K562 (cell line): ENCODE results near the gene KLHL14. TPM values are rescaled to one million over a fixed set of nuclear protein-coding genes. Genes with fewer than 3 reads are reported as not detected.

Experiments
- ATAC-seq: fragments of 200-7000 bp; cut with Tn5 transposase; 3 replicates; pipeline ENCODE4 v1.9.1; 2020; ENCODE audit warnings: moderate library complexity
- BruUV-seq: library from RNA; stranded (reverse); fragments of 400-500 nt; replicated peaks from 2 replicates; lab custom pipeline; 2021; lab: Mats Ljungman, UMichigan
- CTCF ChIA-PET: fragments of 300-600 bp; formaldehyde crosslinking; extraction: SDS; loops from one replicate; lab custom pipeline; 2021; ENCODE audit warnings: low intra/inter-chr PET ratio; lab: Yijun Ruan, JAX
- POLR2A ChIA-PET: fragments of 300-600, 350-650 bp; sonication (Branson Sonifier 250); formaldehyde crosslinking; extraction: SDS; loops from one replicate; lab custom pipeline; 2021; ENCODE audit warnings: antibody characterized with exemption, inconsistent platforms; lab: Yijun Ruan, JAX
- DNase-seq, 4 experiments: peaks; one replicate each; pipeline versions ENCODE4 v3.0.0 to v3.0.0-alpha.2; 2011 to 2018; ENCODE audit warnings: low spot score in 3 of 4, mixed read lengths in 3 of 4; ENCODE audit errors: extremely low read depth in 1 of 4
- FAIRE-seq: peaks from 2 replicates; lab custom pipeline; 2011; peaks lifted over from hg19 to GRCh38; lab: Jason Lieb, UNC
- H2AFZ ChIP-seq: 2 replicates; pipeline ENCODE4 v1.6.0; 2011; ENCODE audit warnings: low read depth, low read length, control low read depth, inconsistent platforms
- H3K27ac ChIP-seq: fragments of 200-600 bp; 3 replicates; pipeline ENCODE4 v1.8.0; 2011; ENCODE audit warnings: low read depth, mild to moderate bottlenecking, control low read depth, inconsistent platforms, low read length, moderate library complexity, mixed read lengths; ENCODE audit errors: extremely low read depth
- H3K27me3 ChIP-seq, 2 experiments: fragments of 300-600 bp in 1 of 2; 2 replicates in 1 of 2; 3 replicates in 1 of 2; pipeline versions ENCODE4 v1.6.0 to v1.8.0; 2011; ENCODE audit warnings: inconsistent platforms in 2 of 2, low read length in 2 of 2, mild to moderate bottlenecking in 1 of 2, mixed read lengths in 1 of 2, moderate library complexity in 1 of 2; ENCODE audit not compliant: control insufficient read depth in 2 of 2, insufficient read depth in 2 of 2
- H3K36me3 ChIP-seq: fragments of 300-600 bp; 3 replicates; pipeline ENCODE4 v1.8.0; 2011; ENCODE audit warnings: mild to moderate bottlenecking, low read length, inconsistent platforms; ENCODE audit not compliant: control insufficient read depth, insufficient read depth
- H3K4me1 ChIP-seq, 2 experiments: fragments of 200-600 bp in 1 of 2; replicated peaks in 1 of 2; 2 replicates in 1 of 2; 3 replicates in 1 of 2; pipeline versions ENCODE4 v1.5.1 to v1.8.0; 2011; ENCODE audit warnings: inconsistent platforms in 2 of 2, low read length in 2 of 2, mild to moderate bottlenecking in 1 of 2, mixed read lengths in 1 of 2, moderate library complexity in 1 of 2; ENCODE audit not compliant: control insufficient read depth in 2 of 2, insufficient read depth in 2 of 2
- H3K4me2 ChIP-seq: 2 replicates; pipeline ENCODE4 v1.6.1; 2011; ENCODE audit warnings: low read length, control low read depth, inconsistent platforms, mixed read lengths; ENCODE audit not compliant: insufficient read depth
- H3K4me3 ChIP-seq: fragments of 200-600 bp; sonication (generic), shearing (Covaris generic); 2 replicates; pipeline ENCODE4 v1.5.1; 2016; ENCODE audit warnings: control low read depth, inconsistent platforms
- H3K79me2 ChIP-seq: fragments of 200-600 bp; 3 replicates; pipeline ENCODE4 v1.8.0; 2011; ENCODE audit warnings: low read length, inconsistent platforms; ENCODE audit not compliant: control insufficient read depth, insufficient read depth
- H3K9ac ChIP-seq, 2 experiments: 2 replicates each; pipeline versions ENCODE4 v1.6.0 to v1.6.1; 2011; ENCODE audit warnings: low read depth in 2 of 2, low read length in 2 of 2, control low read depth in 1 of 2, inconsistent platforms in 1 of 2, mild to moderate bottlenecking in 1 of 2, mixed read lengths in 1 of 2; ENCODE audit not compliant: insufficient read depth in 1 of 2
- H3K9me1 ChIP-seq: one replicate; pipeline ENCODE4 v1.6.0; 2011; ENCODE audit warnings: inconsistent platforms, mild to moderate bottlenecking, low read length, moderate library complexity; ENCODE audit not compliant: control insufficient read depth, insufficient read depth
- H3K9me3 ChIP-seq: replicated peaks from 2 replicates; pipeline ENCODE4 v1.5.1; 2011; ENCODE audit warnings: low read depth, low read length, inconsistent platforms; ENCODE audit not compliant: control insufficient read depth, insufficient read depth
- H4K20me1 ChIP-seq: replicated peaks from 2 replicates; pipeline ENCODE4 v1.6.1; 2011; ENCODE audit warnings: low read length, inconsistent platforms, mixed read lengths; ENCODE audit not compliant: control insufficient read depth, insufficient read depth
- CTCF ChIP-seq, 3 experiments: IDR thresholded peaks in 2 of 3; conservative IDR thresholded peaks in 1 of 3; 2 replicates each; pipeline ENCODE4 v1.5.1; 2011 to 2012; ENCODE audit warnings: low read length in 3 of 3, mild to moderate bottlenecking in 3 of 3, control low read depth in 2 of 3, improper control_type of control experiment in 1 of 3, inconsistent platforms in 1 of 3, low read depth in 1 of 3, mixed read lengths in 1 of 3, moderate library complexity in 1 of 3; ENCODE audit not compliant: insufficient read depth in 2 of 3
- FOS ChIP-seq: IDR thresholded peaks from 3 replicates; pipeline ENCODE4 v1.6.1; 2011; ENCODE audit not compliant: insufficient read length; ENCODE audit errors: extremely low read depth
- FOXJ3 ChIP-seq: sonication (generic); formaldehyde crosslinking; IDR thresholded peaks from 2 replicates; pipeline ENCODE4 v1.4.0; 2020; ENCODE audit warnings: mild to moderate bottlenecking, missing genetic modification reagents
- HDAC3 ChIP-seq: fragments of 450-650 bp; IDR thresholded peaks from 2 replicates; pipeline ENCODE4 v1.6.1; 2018; ENCODE audit warnings: borderline replicate concordance, mild to moderate bottlenecking, moderate library complexity; ENCODE audit not compliant: partially characterized antibody
- MIER1 ChIP-seq: fragments of 450-650 bp; IDR thresholded peaks from 2 replicates; pipeline ENCODE4 v1.6.1; 2016; ENCODE audit warnings: antibody characterized with exemption, mild to moderate bottlenecking, low read depth
- NR2F6 ChIP-seq: fragments of 450-650 bp; formaldehyde crosslinking; IDR thresholded peaks from 2 replicates; pipeline ENCODE4 v1.4.0; 2020; ENCODE audit warnings: mild to moderate bottlenecking
- POLR2AphosphoS2 ChIP-seq: IDR thresholded peaks from 2 replicates; pipeline ENCODE4 v1.6.1; 2012; ENCODE audit warnings: low read length, improper control_type of control experiment
- XRCC3 ChIP-seq: fragments of 450-650 bp; IDR thresholded peaks from 2 replicates; pipeline ENCODE4 v1.6.1; 2017; ENCODE audit warnings: mild to moderate bottlenecking, moderate library complexity
- XRCC5 ChIP-seq: fragments of 200-400 bp; formaldehyde crosslinking; IDR thresholded peaks from 2 replicates; pipeline ENCODE4 v1.6.1; 2017; ENCODE audit warnings: low read depth, mild to moderate bottlenecking, low read length
- ZNF175 ChIP-seq: fragments of 200-800 bp; sonication (Bioruptor generic); IDR thresholded peaks from 2 replicates; pipeline ENCODE4 v1.6.1; 2016; ENCODE audit warnings: low read depth, mild to moderate bottlenecking, missing genetic modification characterization, missing compliant biosample characterization
- ZZZ3 ChIP-seq: fragments of 450-650 bp; IDR thresholded peaks from 2 replicates; pipeline ENCODE4 v1.6.1; 2016; ENCODE audit warnings: antibody characterized with exemption, mild to moderate bottlenecking, moderate library complexity
- WGBS: fragments of 100-300 bp; shearing (Covaris generic); methylation state at CpG from one replicate; pipeline ENCODE4 v1.1.6; 2016; ENCODE audit warnings: low coverage, mixed read lengths; ENCODE audit not compliant: insufficient coverage; ENCODE audit errors: missing lambda C conversion rate; 5-methylcytosine and 5-hydroxymethylcytosine counted together
- in situ Hi-C: fragments of 300-500 bp; cut with MboI; formaldehyde crosslinking; loops from 4 replicates; pipeline ENCODE4 v1.15.0; 2018; ENCODE audit warnings: inconsistent platforms, mixed read lengths
- intact Hi-C: fragments of 100-400 bp; cut with micrococcal nuclease; formaldehyde crosslinking; loops from 2 replicates; pipeline ENCODE4 v1.14.2; 2022
- polyA plus RNA-seq, 8 experiments: library from polyadenylated mRNA; depleted of rRNA in 4 of 8; stranded (reverse) in 5 of 8; unstranded in 3 of 8; fragments of >200 nt; fragmentation: Nextera tagmentation in 2 of 8; fragmentation: Illumina TruSeq in 1 of 8; extraction: Ambion mirVana in 2 of 8; extraction: Trizol in 1 of 8; gene quantifications; 2 replicates each; pipeline versions ENCODE4 v1.2.1 to v1.2.3, GENCODE V29; 2011 to 2014; ENCODE audit warnings: inconsistent platforms in 1 of 8, missing spikeins in 1 of 8
- total RNA-seq, 7 experiments: library from RNA; depleted of rRNA in 6 of 7; stranded (reverse); fragments of >200 nt in 6 of 7; fragmentation: Illumina TruSeq in 2 of 7; extraction: Trizol in 2 of 7; gene quantifications; 2 replicates each; pipeline versions ENCODE4 v1.2.1 to v1.2.3, GENCODE V29; 2011 to 2021; ENCODE audit warnings: low replicate concordance in 1 of 7
- TF ChIP-seq, protein P1 (sequence below): fragments of 450-650 bp; formaldehyde crosslinking; conservative IDR thresholded peaks from 2 replicates; pipeline ENCODE4 v1.4.0; 2022; ENCODE audit warnings: mild to moderate bottlenecking, missing genetic modification characterization
- TF ChIP-seq, protein P2 (sequence below): sonication (generic); formaldehyde crosslinking; IDR thresholded peaks from 2 replicates; pipeline ENCODE4 v1.8.1; 2023; ENCODE audit warnings: mild to moderate bottlenecking, missing genetic modification reagents
- TF ChIP-seq, protein P3 (sequence below): fragments of 250-450 bp; sonication (Bioruptor Pico); IDR thresholded peaks from 2 replicates; pipeline ENCODE4 v1.4.0; 2020

Gene KLHL14
- total and polyA plus RNA-seq, 9 of the 15 experiments (the other 6 are each of a cell fraction or from before 2014, with no cell fraction given): not detected

- no peaks in the 10 kb centered on the region for H3K36me3 ChIP-seq
- ChIA-PET CTCF (no interaction called here), POLR2A (no interaction called here)
- no peak overlapping the region for H3K9ac ChIP-seq
- H3K27ac ChIP-seq: no peak overlapping the region
- TF ChIP-seq XRCC3: no peak
- TF ChIP-seq NR2F6 (CRISPR knock-in tag): no peak
- no peak for TF ChIP-seq MIER1
- no peak for TF ChIP-seq ZZZ3
- TF ChIP-seq, protein P1, sequence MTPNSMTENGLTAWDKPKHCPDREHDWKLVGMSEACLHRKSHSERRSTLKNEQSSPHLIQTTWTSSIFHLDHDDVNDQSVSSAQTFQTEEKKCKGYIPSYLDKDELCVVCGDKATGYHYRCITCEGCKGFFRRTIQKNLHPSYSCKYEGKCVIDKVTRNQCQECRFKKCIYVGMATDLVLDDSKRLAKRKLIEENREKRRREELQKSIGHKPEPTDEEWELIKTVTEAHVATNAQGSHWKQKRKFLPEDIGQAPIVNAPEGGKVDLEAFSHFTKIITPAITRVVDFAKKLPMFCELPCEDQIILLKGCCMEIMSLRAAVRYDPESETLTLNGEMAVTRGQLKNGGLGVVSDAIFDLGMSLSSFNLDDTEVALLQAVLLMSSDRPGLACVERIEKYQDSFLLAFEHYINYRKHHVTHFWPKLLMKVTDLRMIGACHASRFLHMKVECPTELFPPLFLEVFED (CRISPR knock-in tag): no peak
- TF ChIP-seq FOS: no peak
- TF ChIP-seq, protein P2, sequence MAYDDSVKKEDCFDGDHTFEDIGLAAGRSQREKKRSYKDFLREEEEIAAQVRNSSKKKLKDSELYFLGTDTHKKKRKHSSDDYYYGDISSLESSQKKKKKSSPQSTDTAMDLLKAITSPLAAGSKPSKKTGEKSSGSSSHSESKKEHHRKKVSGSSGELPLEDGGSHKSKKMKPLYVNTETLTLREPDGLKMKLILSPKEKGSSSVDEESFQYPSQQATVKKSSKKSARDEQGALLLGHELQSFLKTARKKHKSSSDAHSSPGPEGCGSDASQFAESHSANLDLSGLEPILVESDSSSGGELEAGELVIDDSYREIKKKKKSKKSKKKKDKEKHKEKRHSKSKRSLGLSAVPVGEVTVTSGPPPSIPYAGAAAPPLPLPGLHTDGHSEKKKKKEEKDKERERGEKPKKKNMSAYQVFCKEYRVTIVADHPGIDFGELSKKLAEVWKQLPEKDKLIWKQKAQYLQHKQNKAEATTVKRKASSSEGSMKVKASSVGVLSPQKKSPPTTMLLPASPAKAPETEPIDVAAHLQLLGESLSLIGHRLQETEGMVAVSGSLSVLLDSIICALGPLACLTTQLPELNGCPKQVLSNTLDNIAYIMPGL (CRISPR knock-in tag): no peak
- TF ChIP-seq ZNF175 (CRISPR knock-in tag): no peak
- no peak for TF ChIP-seq XRCC5
- no peak for TF ChIP-seq POLR2AphosphoS2
- no peak for TF ChIP-seq FOXJ3 (CRISPR knock-in tag)
- no peak for TF ChIP-seq CTCF (IDR thresholded peaks at IDR 0.05 in 2 of 3, conservative IDR thresholded peaks at IDR 0.05 in 1 of 3; ENCODE audit: insufficient read depth in 2 of 3, low read depth in 1 of 3, low read length in 3 of 3)
- TF ChIP-seq, protein P3, sequence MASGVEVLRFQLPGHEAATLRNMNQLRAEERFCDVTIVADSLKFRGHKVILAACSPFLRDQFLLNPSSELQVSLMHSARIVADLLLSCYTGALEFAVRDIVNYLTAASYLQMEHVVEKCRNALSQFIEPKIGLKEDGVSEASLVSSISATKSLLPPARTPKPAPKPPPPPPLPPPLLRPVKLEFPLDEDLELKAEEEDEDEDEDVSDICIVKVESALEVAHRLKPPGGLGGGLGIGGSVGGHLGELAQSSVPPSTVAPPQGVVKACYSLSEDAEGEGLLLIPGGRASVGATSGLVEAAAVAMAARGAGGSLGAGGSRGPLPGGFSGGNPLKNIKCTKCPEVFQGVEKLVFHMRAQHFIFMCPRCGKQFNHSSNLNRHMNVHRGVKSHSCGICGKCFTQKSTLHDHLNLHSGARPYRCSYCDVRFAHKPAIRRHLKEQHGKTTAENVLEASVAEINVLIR (CRISPR knock-in tag): no peak
- TF ChIP-seq HDAC3: no peak
- no peak for FAIRE-seq
- no TSS peak for BruUV-seq
- DNase-seq: no peak
- H3K79me2 ChIP-seq: no peaks in the 10 kb centered on the region
- intact Hi-C loops (no loop called here), in situ Hi-C loops (no loop called here)
- no peak overlapping the region for H3K4me2 ChIP-seq
- H2AFZ ChIP-seq: no peak overlapping the region
- H3K4me3 ChIP-seq: no peak overlapping the region
- no peaks in the 10 kb centered on the region for H3K4me1 ChIP-seq
- no peaks in the 10 kb centered on the region for H3K27me3 ChIP-seq
- no peaks in the 10 kb centered on the region for H4K20me1 ChIP-seq
- no peak for ATAC-seq
- H3K9me3 ChIP-seq: no peaks in the 10 kb centered on the region; the same call in 1 of the 2 replicates
- H3K9me1 ChIP-seq: no peaks in the 10 kb centered on the region
- 2% methylated on average over 5 of the region's 5 CpGs for WGBS
Observed at GRCh38 chr18:32669549-32670165, 103.2 kb downstream of the KLHL14 start.
